ENCODE measurements around the gene KIAA1217. TPM values are rescaled to one million over a fixed set of nuclear protein-coding genes. Genes with fewer than 3 reads are reported as not detected.

KIAA1217 gene
- total RNA-seq, 1 experiment from 2014 or later, result 4.3 TPM

- DNase-seq (ENCODE audit: low read depth), result no peak
Measured at GRCh38 chr10:24551161-24551560, 342.2 kb downstream of the KIAA1217 start.

GRCh38 chr10:24552346-24553016, 343.5 kb downstream of the KIAA1217 start:
- peak; percentile 41 for DNase-seq (ENCODE audit: low read depth)

GRCh38 chr10:24553051-24553612, 344.2 kb downstream of the KIAA1217 start:
- no peak for DNase-seq (ENCODE audit: low read depth)

- DNase-seq (ENCODE audit: low read depth), result no peak
Measured at GRCh38 chr10:24554036-24554435, 345.1 kb downstream of the KIAA1217 start.

GRCh38 chr10:24556126-24556749, 347.3 kb downstream of the KIAA1217 start:
- no peak for DNase-seq (ENCODE audit: low read depth)

GRCh38 chr10:24556750-24557742, 348.1 kb downstream of the KIAA1217 start:
- peak; percentile 46 for DNase-seq (ENCODE audit: low read depth)

- DNase-seq (ENCODE audit: low read depth), result no peak
Measured at GRCh38 chr10:24561453-24561852, 352.5 kb downstream of the KIAA1217 start.

- no peak for DNase-seq (ENCODE audit: low read depth)
Measured at GRCh38 chr10:24568042-24568441, 359.1 kb downstream of the KIAA1217 start.

- DNase-seq (ENCODE audit: low read depth), result no peak
Measured at GRCh38 chr10:24569330-24569796, 360.4 kb downstream of the KIAA1217 start.

- no peak for DNase-seq (ENCODE audit: low read depth)
Measured at GRCh38 chr10:24569828-24570657, 361.1 kb downstream of the KIAA1217 start.

- DNase-seq (ENCODE audit: low read depth), result no peak
Measured at GRCh38 chr10:24570658-24571426, 361.9 kb downstream of the KIAA1217 start.

- DNase-seq (ENCODE audit: low read depth), result no peak
Measured at GRCh38 chr10:24571870-24572450, 363.0 kb downstream of the KIAA1217 start.

GRCh38 chr10:24574161-24574560, 365.2 kb downstream of the KIAA1217 start:
- DNase-seq (ENCODE audit: low read depth), result no peak

- DNase-seq (ENCODE audit: low read depth), result no peak
Measured at GRCh38 chr10:24574578-24575155, 365.7 kb downstream of the KIAA1217 start.

GRCh38 chr10:24575481-24576002, 366.6 kb downstream of the KIAA1217 start:
- DNase-seq (ENCODE audit: low read depth), result no peak

GRCh38 chr10:24579448-24579847, 370.5 kb downstream of the KIAA1217 start:
- no peak for DNase-seq (ENCODE audit: low read depth)

GRCh38 chr10:24579906-24580305, 371.0 kb downstream of the KIAA1217 start:
- DNase-seq (ENCODE audit: low read depth), result no peak

GRCh38 chr10:24589265-24589664, 380.3 kb downstream of the KIAA1217 start:
- DNase-seq (ENCODE audit: low read depth), result no peak
